HL-60/S4 treated with phorbol 12-myristate 13-acetate at 8.2 ng/mL for 4 days and 3 days (cell line): Measurements from ENCODE around the gene APP.

ENCODE experiments used
- in situ Hi-C: fragments of 300-500 bp; cut with MboI; formaldehyde crosslinking; loops from 2 replicates; pipeline ENCODE4 v1.15.0; 2022; ENCODE audit warnings: low sequenced_read_pairs

The APP gene

DNA sequence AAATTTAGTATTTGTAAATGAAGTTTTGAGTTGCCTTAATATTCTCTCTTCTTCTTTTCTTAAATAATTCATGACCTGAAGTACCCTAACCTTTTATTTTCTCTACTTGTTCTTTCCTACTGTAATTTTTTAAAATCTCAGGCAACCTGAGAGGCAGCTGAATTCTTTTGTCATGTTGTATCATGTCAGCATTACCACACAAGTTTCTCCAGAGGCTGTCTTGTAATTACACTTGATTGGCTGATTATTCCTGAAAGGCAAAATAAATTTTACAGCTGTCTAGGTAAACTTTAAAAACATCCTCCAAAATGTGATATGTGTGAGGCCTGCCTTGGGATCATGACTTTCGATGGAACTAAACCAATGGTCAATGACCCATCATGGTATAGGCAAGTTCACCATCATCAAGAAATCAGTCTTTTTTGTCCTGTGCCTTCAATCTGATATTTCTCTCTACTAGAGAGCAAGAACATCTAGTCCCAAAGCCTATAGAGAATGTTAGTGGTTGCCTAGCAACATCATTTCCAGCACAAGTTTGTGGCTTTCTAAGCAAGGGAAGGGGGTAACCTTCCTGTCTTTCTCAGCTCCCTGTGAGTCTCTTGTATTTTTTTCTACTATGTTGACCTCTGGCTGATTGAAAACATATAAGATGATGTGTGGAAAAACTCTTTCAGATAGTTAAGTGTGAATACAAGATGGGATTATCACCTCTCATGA, 320.3 kb downstream of the APP start:
- in situ Hi-C loops, result no loop called here

- in situ Hi-C loops, result no loop called here
These were observed 322.3 kb downstream of the APP start for GRCh38 chr21:25848309-25848708.

- in situ Hi-C loops, result no loop called here
These were observed 324.8 kb downstream of the APP start for GRCh38 chr21:25845729-25846256.

DNA sequence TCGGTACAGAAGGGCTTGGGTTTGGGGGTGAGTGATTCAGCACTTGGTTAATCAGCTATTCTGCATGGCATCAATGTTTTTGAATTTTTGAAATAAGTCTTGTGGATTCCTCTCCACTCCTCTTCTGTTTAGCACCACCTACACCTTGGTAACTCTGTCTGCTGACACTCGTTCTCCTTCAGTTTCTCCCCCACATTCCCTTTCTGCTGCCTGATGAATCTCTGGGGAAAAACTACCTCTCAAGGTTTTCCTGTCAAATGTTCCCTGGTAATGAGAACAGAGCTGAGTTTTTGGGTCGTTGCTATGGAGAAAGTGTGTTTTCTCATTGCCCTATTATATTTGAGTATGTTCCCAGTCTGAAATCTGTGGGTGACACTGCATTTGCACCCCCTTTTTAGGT, 327.6 kb downstream of the APP start:
- in situ Hi-C loops, result no loop called here

GRCh38 chr21:25838809-25839208, 331.8 kb downstream of the APP start:
- in situ Hi-C loops, result no loop called here

DNA sequence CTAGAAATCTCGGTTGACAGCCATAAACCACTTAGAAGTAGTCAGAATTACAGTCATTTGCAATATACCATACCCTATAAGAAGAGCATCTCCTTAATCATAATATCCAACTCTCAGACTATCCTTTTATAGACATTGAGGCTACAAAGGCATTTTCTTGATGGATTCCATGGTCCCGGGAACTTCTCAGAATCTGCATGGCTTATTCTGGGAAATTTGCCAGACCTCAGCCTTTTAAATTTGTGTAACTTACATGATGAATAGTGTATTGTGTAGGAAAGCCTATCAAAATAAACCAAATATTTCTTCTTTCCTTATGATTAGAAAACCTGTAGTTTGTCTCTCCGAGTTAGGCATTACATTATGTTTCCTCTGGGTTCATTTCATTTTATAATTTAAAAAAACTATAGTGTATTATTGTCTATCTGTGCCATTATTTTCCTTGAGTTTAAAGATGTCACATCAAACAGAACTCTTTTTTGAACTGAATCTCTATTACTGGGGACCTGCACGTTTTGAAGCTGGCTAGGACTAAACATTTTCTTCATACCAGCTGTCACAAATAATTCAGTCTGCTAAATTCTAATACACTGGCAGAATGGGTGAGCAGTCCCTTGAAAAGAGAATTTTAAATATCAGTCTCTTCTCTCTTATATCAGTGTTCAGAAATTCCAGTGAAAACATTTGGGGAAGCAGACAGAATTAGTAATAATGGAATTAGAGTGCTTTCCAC, 332.9 kb downstream of the APP start:
- in situ Hi-C loops, result no loop called here

GRCh38 chr21:25836396-25836795, 334.2 kb downstream of the APP start:
- in situ Hi-C loops, result no loop called here

DNA sequence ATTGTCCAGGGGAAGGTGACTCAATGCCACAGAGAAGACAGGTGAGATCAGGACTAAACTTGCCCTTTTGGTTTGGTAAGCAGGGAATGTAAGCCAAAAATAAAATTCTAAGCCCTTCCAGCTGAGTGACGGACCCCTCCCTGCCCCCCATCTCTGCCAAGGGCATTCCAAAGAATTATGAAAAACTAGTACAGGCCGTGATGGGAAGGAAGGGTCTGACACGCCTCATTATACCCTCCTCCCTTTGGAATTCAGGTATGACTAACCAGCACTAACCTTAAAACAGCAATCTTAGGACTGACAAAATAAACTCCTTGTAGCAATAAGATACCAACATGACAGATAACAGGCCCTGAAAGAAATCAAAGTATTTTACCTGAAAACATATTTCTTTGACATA, 336.2 kb downstream of the APP start:
- in situ Hi-C loops, result no loop called here

- in situ Hi-C loops, result no loop called here
These were observed 339.1 kb downstream of the APP start for GRCh38 chr21:25831300-25831960.
